ENCODE data around the gene MAGI2. TPM values are rescaled to one million over a fixed set of nuclear protein-coding genes. Genes with fewer than 3 reads are reported as not detected.
A peak's percentile ranks its signal among the peaks of the same experiment; 100 is the strongest.

Gene MAGI2
- total RNA-seq, 1 donor from 2014 or later: 5.4 TPM

DNA sequence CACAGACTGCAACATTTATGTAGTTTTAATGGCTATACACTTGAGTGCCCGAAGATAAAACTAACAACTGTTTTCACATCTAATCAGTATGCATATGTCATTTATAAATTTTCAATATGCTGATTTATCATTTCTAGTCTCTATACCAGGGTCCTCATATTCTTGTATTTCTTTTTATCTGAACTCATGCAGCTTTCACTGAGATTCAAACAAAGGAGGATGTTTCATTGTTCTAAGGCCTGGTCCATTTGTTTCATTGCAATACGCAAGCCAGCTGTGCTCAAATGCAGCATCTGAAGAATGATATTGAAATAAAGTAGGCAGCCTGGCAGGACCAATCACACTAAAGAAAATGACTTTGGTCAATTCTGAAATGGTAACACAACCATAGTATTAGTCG, 31.7 kb downstream of the MAGI2 start:
- Histone ChIP-seq H3K4me1 (ENCODE audit: insufficient read depth, low read length) (peaks cover 6% of the 10 kb centered on the region), H4K20me1 (ENCODE audit: insufficient read depth, low read length) (no peaks in the 10 kb centered on the region), H3K9ac (ENCODE audit: low read length) (no peak overlapping the region), H3K27ac (ENCODE audit: low read depth, low read length) (no peak overlapping the region), H3K79me2 (ENCODE audit: insufficient read depth, low read length) (no peaks in the 10 kb centered on the region), H2AFZ (ENCODE audit: low read depth, low read length) (no peak overlapping the region), H3K9me3 (ENCODE audit: insufficient read depth, low read depth, low read length) (no peaks in the 10 kb centered on the region), H3K4me2 (ENCODE audit: low read length) (no peak overlapping the region), H3K36me3 (ENCODE audit: insufficient read depth, low read length) (no peaks in the 10 kb centered on the region), H3K27me3 (ENCODE audit: insufficient read depth, low read length) (peaks cover 10% of the 10 kb centered on the region), H3K4me3 (ENCODE audit: insufficient read depth, low read depth, low read length) (no peak overlapping the region)
- Mint-ChIP-seq H3K27me3 (ENCODE audit: low read depth, unreplicated experiment) (no peaks in the 10 kb centered on the region), H3K4me3 (ENCODE audit: unreplicated experiment) (no peak overlapping the region), H3K4me1 (ENCODE audit: low read depth, unreplicated experiment) (peaks cover 12% of the 10 kb centered on the region), H3K9me3 (ENCODE audit: unreplicated experiment) (no peaks in the 10 kb centered on the region), H3K27ac (ENCODE audit: unreplicated experiment) (no peak overlapping the region), H3K36me3 (ENCODE audit: low read depth, unreplicated experiment) (no peaks in the 10 kb centered on the region)
- FAIRE-seq (no peak), DNase-seq (ENCODE audit: low read depth) (no peak)
- TF ChIP-seq, protein P1, sequence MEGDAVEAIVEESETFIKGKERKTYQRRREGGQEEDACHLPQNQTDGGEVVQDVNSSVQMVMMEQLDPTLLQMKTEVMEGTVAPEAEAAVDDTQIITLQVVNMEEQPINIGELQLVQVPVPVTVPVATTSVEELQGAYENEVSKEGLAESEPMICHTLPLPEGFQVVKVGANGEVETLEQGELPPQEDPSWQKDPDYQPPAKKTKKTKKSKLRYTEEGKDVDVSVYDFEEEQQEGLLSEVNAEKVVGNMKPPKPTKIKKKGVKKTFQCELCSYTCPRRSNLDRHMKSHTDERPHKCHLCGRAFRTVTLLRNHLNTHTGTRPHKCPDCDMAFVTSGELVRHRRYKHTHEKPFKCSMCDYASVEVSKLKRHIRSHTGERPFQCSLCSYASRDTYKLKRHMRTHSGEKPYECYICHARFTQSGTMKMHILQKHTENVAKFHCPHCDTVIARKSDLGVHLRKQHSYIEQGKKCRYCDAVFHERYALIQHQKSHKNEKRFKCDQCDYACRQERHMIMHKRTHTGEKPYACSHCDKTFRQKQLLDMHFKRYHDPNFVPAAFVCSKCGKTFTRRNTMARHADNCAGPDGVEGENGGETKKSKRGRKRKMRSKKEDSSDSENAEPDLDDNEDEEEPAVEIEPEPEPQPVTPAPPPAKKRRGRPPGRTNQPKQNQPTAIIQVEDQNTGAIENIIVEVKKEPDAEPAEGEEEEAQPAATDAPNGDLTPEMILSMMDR (IDR thresholded peaks at IDR 0.05; ENCODE audit: insufficient read depth, low read depth, low read length): no peak
- no peak for TF ChIP-seq EZH2 (IDR thresholded peaks at IDR 0.05; ENCODE audit: insufficient read depth, low read length)

GRCh38 chr7:79420464-79420863, 33.0 kb downstream of the MAGI2 start:
- no peaks in the 10 kb centered on the region for H3K36me3 ChIP-seq (ENCODE audit: insufficient read depth, low read length)
- no peaks in the 10 kb centered on the region for H3K79me2 ChIP-seq (ENCODE audit: insufficient read depth, low read length)
- no peak overlapping the region for H3K27ac ChIP-seq (ENCODE audit: low read depth, low read length)
- FAIRE-seq: peak; percentile 73
- H3K4me1 ChIP-seq (ENCODE audit: insufficient read depth, low read length): peaks cover 6% of the 10 kb centered on the region
- no peak overlapping the region for H3K4me3 Mint-ChIP-seq (ENCODE audit: unreplicated experiment)
- no peaks in the 10 kb centered on the region for H3K36me3 Mint-ChIP-seq (ENCODE audit: low read depth, unreplicated experiment)
- H3K9ac ChIP-seq (ENCODE audit: low read length): no peak overlapping the region
- H3K27me3 ChIP-seq (ENCODE audit: insufficient read depth, low read length): peaks cover 10% of the 10 kb centered on the region
- no peaks in the 10 kb centered on the region for H3K27me3 Mint-ChIP-seq (ENCODE audit: low read depth, unreplicated experiment)
- no peaks in the 10 kb centered on the region for H3K9me3 Mint-ChIP-seq (ENCODE audit: unreplicated experiment)
- peak overlapping the region; percentile 33 for H3K4me2 ChIP-seq (ENCODE audit: low read length)
- DNase-seq (ENCODE audit: low read depth): peak; percentile 95
- no peak overlapping the region for H3K4me3 ChIP-seq (ENCODE audit: insufficient read depth, low read depth, low read length)
- no peaks in the 10 kb centered on the region for H3K9me3 ChIP-seq (ENCODE audit: insufficient read depth, low read depth, low read length)
- peaks cover 12% of the 10 kb centered on the region for H3K4me1 Mint-ChIP-seq (ENCODE audit: low read depth, unreplicated experiment)
- TF ChIP-seq, protein P1 (IDR thresholded peaks at IDR 0.05; ENCODE audit: insufficient read depth, low read depth, low read length): no peak
- TF ChIP-seq EZH2 (IDR thresholded peaks at IDR 0.05; ENCODE audit: insufficient read depth, low read length): no peak
- no peaks in the 10 kb centered on the region for H4K20me1 ChIP-seq (ENCODE audit: insufficient read depth, low read length)
- no peak overlapping the region for H2AFZ ChIP-seq (ENCODE audit: low read depth, low read length)
- H3K27ac Mint-ChIP-seq (ENCODE audit: unreplicated experiment): peak overlapping the region; percentile 92

GRCh38 chr7:79414910-79415309, 38.6 kb downstream of the MAGI2 start:
- no peaks in the 10 kb centered on the region for H4K20me1 ChIP-seq (ENCODE audit: insufficient read depth, low read length)
- H3K4me1 ChIP-seq (ENCODE audit: insufficient read depth, low read length): peaks cover 2% of the 10 kb centered on the region
- H3K36me3 Mint-ChIP-seq (ENCODE audit: low read depth, unreplicated experiment): no peaks in the 10 kb centered on the region
- H3K9me3 Mint-ChIP-seq (ENCODE audit: unreplicated experiment): no peaks in the 10 kb centered on the region
- no peaks in the 10 kb centered on the region for H3K9me3 ChIP-seq (ENCODE audit: insufficient read depth, low read depth, low read length)
- H3K4me2 ChIP-seq (ENCODE audit: low read length): no peak overlapping the region
- H3K36me3 ChIP-seq (ENCODE audit: insufficient read depth, low read length): no peaks in the 10 kb centered on the region
- H3K4me1 Mint-ChIP-seq (ENCODE audit: low read depth, unreplicated experiment): peaks cover 5% of the 10 kb centered on the region
- H3K4me3 Mint-ChIP-seq (ENCODE audit: unreplicated experiment): no peak overlapping the region
- peaks cover 19% of the 10 kb centered on the region for H3K27me3 ChIP-seq (ENCODE audit: insufficient read depth, low read length)
- no peak overlapping the region for H3K27ac ChIP-seq (ENCODE audit: low read depth, low read length)
- no peak overlapping the region for H3K4me3 ChIP-seq (ENCODE audit: insufficient read depth, low read depth, low read length)
- H3K27ac Mint-ChIP-seq (ENCODE audit: unreplicated experiment): no peak overlapping the region
- FAIRE-seq: no peak
- no peaks in the 10 kb centered on the region for H3K79me2 ChIP-seq (ENCODE audit: insufficient read depth, low read length)
- no peak overlapping the region for H2AFZ ChIP-seq (ENCODE audit: low read depth, low read length)
- DNase-seq (ENCODE audit: low read depth): no peak
- no peak overlapping the region for H3K9ac ChIP-seq (ENCODE audit: low read length)
- TF ChIP-seq, protein P1 (IDR thresholded peaks at IDR 0.05; ENCODE audit: insufficient read depth, low read depth, low read length): no peak
- no peak for TF ChIP-seq EZH2 (IDR thresholded peaks at IDR 0.05; ENCODE audit: insufficient read depth, low read length)
- H3K27me3 Mint-ChIP-seq (ENCODE audit: low read depth, unreplicated experiment): no peaks in the 10 kb centered on the region

All from astrocyte (in vitro differentiated cells and primary cell).